ENCODE results near the gene EXOSC10. TPM values are rescaled to one million over a fixed set of nuclear protein-coding genes. Genes with fewer than 3 reads are reported as not detected.

EXOSC10 gene
- total RNA-seq, 1 experiment from 2014 or later: 57.7 TPM

GRCh38 chr1:11126569-11126968, 26.9 kb upstream of the EXOSC10 start:
- no TSS peak for BruUV-seq (replicated peaks)
- TF ChIP-seq EZH2 (IDR thresholded peaks at IDR 0.05; ENCODE audit: low read depth): no peak
- no peak for TF ChIP-seq CTCF (conservative IDR thresholded peaks at IDR 0.05)
- Histone ChIP-seq H3K4me1 (replicated peaks; ENCODE audit: insufficient read depth) (no peaks in the 10 kb centered on the region), H3K9me2 (ENCODE audit: insufficient read depth) (no peaks in the 10 kb centered on the region), H3K9me3 (ENCODE audit: insufficient read depth, low read depth) (no peaks in the 10 kb centered on the region), H3K4me2 (no peak overlapping the region), H3K27me3 (ENCODE audit: insufficient read depth, low read depth) (no peaks in the 10 kb centered on the region), H3K4me3 (no peak overlapping the region), H3F3A (ENCODE audit: insufficient read depth, low read depth) (no peaks in the 10 kb centered on the region), H3K79me2 (ENCODE audit: low read depth) (no peaks in the 10 kb centered on the region), H4K20me1 (ENCODE audit: insufficient read depth) (no peaks in the 10 kb centered on the region), H2AFZ (no peak overlapping the region), H3K36me3 (ENCODE audit: low read depth) (0 out of 2 replicates have a peak, but pooled peaks cover 3% of the 10 kb centered on the region), H3K27ac (no peak overlapping the region)
- ChIA-PET POLR2A (ENCODE audit: unreplicated experiment) (interaction anchor here (0.6 kb wide), 1 partner anchor 1107 kb away, joined by 6 read pairs; no protein-coding TSS in a partner anchor), CTCF (no interaction called here)
- no peak for DNase-seq
- intact Hi-C loops (cut with micrococcal nuclease; ENCODE audit: unreplicated experiment): no loop called here

GRCh38 chr1:11125931-11126330, 26.3 kb upstream of the EXOSC10 start:
- Histone ChIP-seq H3K27me3 (ENCODE audit: insufficient read depth, low read depth) (no peaks in the 10 kb centered on the region), H3K9me3 (ENCODE audit: insufficient read depth, low read depth) (no peaks in the 10 kb centered on the region), H3K36me3 (ENCODE audit: low read depth) (0 out of 2 replicates have a peak, but pooled peaks cover 3% of the 10 kb centered on the region), H3K27ac (no peak overlapping the region), H4K20me1 (ENCODE audit: insufficient read depth) (no peaks in the 10 kb centered on the region), H3F3A (ENCODE audit: insufficient read depth, low read depth) (no peaks in the 10 kb centered on the region), H2AFZ (no peak overlapping the region), H3K4me2 (no peak overlapping the region), H3K9me2 (ENCODE audit: insufficient read depth) (no peaks in the 10 kb centered on the region), H3K4me1 (replicated peaks; ENCODE audit: insufficient read depth) (no peaks in the 10 kb centered on the region), H3K79me2 (ENCODE audit: low read depth) (no peaks in the 10 kb centered on the region), H3K4me3 (no peak overlapping the region)
- intact Hi-C loops (cut with micrococcal nuclease; ENCODE audit: unreplicated experiment): no loop called here
- TF ChIP-seq CTCF (conservative IDR thresholded peaks at IDR 0.05) (no peak), EZH2 (IDR thresholded peaks at IDR 0.05; ENCODE audit: low read depth) (no peak)
- ChIA-PET CTCF (no interaction called here), POLR2A (ENCODE audit: unreplicated experiment) (interaction anchor here (0.6 kb wide), 1 partner anchor 1107 kb away, joined by 6 read pairs; no protein-coding TSS in a partner anchor)
- no peak for DNase-seq
- no TSS peak for BruUV-seq (replicated peaks)

- H3K4me1 ChIP-seq (replicated peaks; ENCODE audit: insufficient read depth): no peaks in the 10 kb centered on the region
- H3F3A ChIP-seq (ENCODE audit: insufficient read depth, low read depth): no peaks in the 10 kb centered on the region
- H3K36me3 ChIP-seq (ENCODE audit: low read depth): 0 out of 2 replicates have a peak, but pooled peaks cover 2% of the 10 kb centered on the region
Measured at GRCh38 chr1:11124965-11125364, 25.3 kb upstream of the EXOSC10 start.

More at GRCh38 chr1:11124965-11125364, 25.3 kb upstream of the EXOSC10 start:
- Histone ChIP-seq H3K9me2 (ENCODE audit: insufficient read depth) (no peaks in the 10 kb centered on the region), H3K79me2 (ENCODE audit: low read depth) (no peaks in the 10 kb centered on the region), H3K4me2 (no peak overlapping the region), H4K20me1 (ENCODE audit: insufficient read depth) (no peaks in the 10 kb centered on the region), H3K9me3 (ENCODE audit: insufficient read depth, low read depth) (no peaks in the 10 kb centered on the region), H3K4me3 (no peak overlapping the region), H2AFZ (no peak overlapping the region), H3K27me3 (ENCODE audit: insufficient read depth, low read depth) (no peaks in the 10 kb centered on the region), H3K27ac (no peak overlapping the region)
- BruUV-seq (replicated peaks): no TSS peak
- TF ChIP-seq EZH2 (IDR thresholded peaks at IDR 0.05; ENCODE audit: low read depth): no peak
- TF ChIP-seq CTCF (conservative IDR thresholded peaks at IDR 0.05): no peak
- CTCF ChIA-PET: no interaction called here
- intact Hi-C loops (cut with micrococcal nuclease; ENCODE audit: unreplicated experiment): no loop called here
- no peak for DNase-seq
- POLR2A ChIA-PET (ENCODE audit: unreplicated experiment): no interaction called here

All from PC-9 (cell line).